CD4-positive, alpha-beta T cell (primary cell): Measurements from ENCODE around the gene FERMT1. TPM values are rescaled to one million over a fixed set of nuclear protein-coding genes. Genes with fewer than 3 reads are reported as not detected.
"Not testable (repeated sequence)": the region's sequence is repeated elsewhere in the genome, so short reads cannot be mapped to it uniquely, and the experiment has no call there.

Experiments
- ATAC-seq: fragments of 200-7000 bp; cut with Tn5 transposase; one replicate; pipeline ENCODE4 v1.10.0; 2022; ENCODE audit warnings: mild to moderate bottlenecking; ENCODE audit not compliant: poor library complexity
- CTCF ChIA-PET: fragments of 350-600 bp; sonication (Branson Sonifier 250); formaldehyde crosslinking; loops from one replicate; lab custom pipeline; 2021; ENCODE audit warnings: antibody characterized with exemption, inconsistent platforms; lab: Charles Lee
- POLR2A ChIA-PET: fragments of 350-600 bp; sonication (Branson Sonifier 250); formaldehyde crosslinking; loops from one replicate; lab custom pipeline; 2021; ENCODE audit warnings: antibody characterized with exemption, inconsistent platforms; lab: Charles Lee
- DNase-seq, 14 experiments: peaks; one replicate each; pipeline ENCODE4 v3.0.0-alpha.2; 2013 to 2020; ENCODE audit warnings: mixed read lengths in 2 of 14
- H3K27ac ChIP-seq, 2 donors: one replicate each; pipeline versions ENCODE4 v1.5.1 to v1.7.0; 2013; ENCODE audit warnings: low read length in 2 of 2, low read depth in 1 of 2, mild to moderate bottlenecking in 1 of 2
- H3K27me3 ChIP-seq, 2 experiments: 1 replicate in 1 of 2; 2 replicates in 1 of 2; pipeline versions ENCODE4 v1.6.1 to v1.7.0; 2013; ENCODE audit warnings: low read length in 2 of 2, control low read depth in 1 of 2, mild to moderate bottlenecking in 1 of 2, moderate library complexity in 1 of 2; ENCODE audit not compliant: insufficient read depth in 2 of 2, control insufficient read depth in 1 of 2
- H3K36me3 ChIP-seq: one replicate; pipeline ENCODE4 v1.6.1; 2013; ENCODE audit warnings: low read length, control low read depth; ENCODE audit not compliant: insufficient read depth
- H3K4me1 ChIP-seq: one replicate; pipeline ENCODE4 v1.6.1; 2013; ENCODE audit warnings: low read length, control low read depth; ENCODE audit not compliant: insufficient read depth
- H3K4me3 ChIP-seq: one replicate; pipeline ENCODE4 v1.5.1; 2013; ENCODE audit warnings: mild to moderate bottlenecking, low read length, moderate library complexity
- H3K9me3 ChIP-seq, 2 experiments: 1 replicate in 1 of 2; 2 replicates in 1 of 2; pipeline versions ENCODE4 v1.6.1 to v1.7.0; 2013; ENCODE audit warnings: low read length in 2 of 2, mild to moderate bottlenecking in 2 of 2, control low read depth in 1 of 2, moderate library complexity in 1 of 2; ENCODE audit not compliant: control insufficient read depth in 1 of 2, insufficient read depth in 1 of 2
- H3K27ac Mint-ChIP-seq: one replicate; pipeline ENCODE4 v1.8.0; 2020; ENCODE audit warnings: mixed read lengths
- H3K27me3 Mint-ChIP-seq: one replicate; pipeline ENCODE4 v1.8.0; 2021; ENCODE audit warnings: mixed read lengths
- H3K36me3 Mint-ChIP-seq: one replicate; pipeline ENCODE4 v1.8.0; 2021; ENCODE audit warnings: low read depth, mixed read lengths
- H3K4me1 Mint-ChIP-seq: one replicate; pipeline ENCODE4 v1.8.0; 2021; ENCODE audit warnings: low read depth, mixed read lengths
- H3K4me3 Mint-ChIP-seq: one replicate; pipeline ENCODE4 v1.8.0; 2020; ENCODE audit warnings: mild to moderate bottlenecking, mixed read lengths
- H3K9me3 Mint-ChIP-seq: one replicate; pipeline ENCODE4 v1.8.0; 2020; ENCODE audit warnings: mixed read lengths
- CTCF ChIP-seq: fragments of 200-600 bp; IDR thresholded peaks from one replicate; pipeline ENCODE4 v1.8.0; 2022; ENCODE audit warnings: antibody characterized with exemption, mild to moderate bottlenecking
- intact Hi-C, 2 experiments: fragments of 100-400 bp; cut with DNase I in 1 of 2; cut with micrococcal nuclease in 1 of 2; formaldehyde crosslinking; loops; one replicate each; pipeline versions ENCODE4 v1.15.1 to v1.9.0; 2023 to 2025; cut with DNase I, micrococcal nuclease
- total RNA-seq, 174 experiments: library from RNA in 2 of 174; stranded (reverse) in 2 of 174; gene quantifications; one replicate each; pipeline ENCODE4 v1.2.3 and lab custom pipeline; 2021 to 2026

FERMT1 gene
- total RNA-seq, 2 experiments from 2014 or later = not detected

GRCh38 chr20:6055161-6055783 lies 67.6 kb downstream of the FERMT1 start:
- Mint-ChIP-seq H3K36me3 (no peaks in the 10 kb centered on the region), H3K27ac (no peak overlapping the region), H3K4me3 (no peak overlapping the region), H3K4me1 (no peaks in the 10 kb centered on the region), H3K27me3 (peaks cover 40% of the 10 kb centered on the region), H3K9me3 (no peaks in the 10 kb centered on the region)
- Histone ChIP-seq H3K27ac (no peak overlapping the region), H3K27me3 (peaks cover 26 to 31% of the 10 kb centered on the region in 2 experiments), H3K36me3 (no peaks in the 10 kb centered on the region), H3K9me3 (no peaks in the 10 kb centered on the region), H3K4me1 (no peaks in the 10 kb centered on the region), H3K4me3 (no peak overlapping the region)
- CTCF ChIA-PET = no interaction called here
- POLR2A ChIA-PET = no interaction called here
- DNase-seq = no peak
- no peak for TF ChIP-seq CTCF
- intact Hi-C loops = no loop called here
- ATAC-seq = no peak

- H3K36me3 Mint-ChIP-seq, DNase-seq, POLR2A ChIA-PET, H3K27ac ChIP-seq, H3K4me3 ChIP-seq, H3K4me1 Mint-ChIP-seq, H3K9me3 Mint-ChIP-seq, H3K9me3 ChIP-seq, H3K4me1 ChIP-seq, CTCF ChIA-PET, intact Hi-C loops, H3K27ac Mint-ChIP-seq, H3K4me3 Mint-ChIP-seq, H3K36me3 ChIP-seq, ATAC-seq: not testable (repeated sequence)
- peaks cover 26 to 31% of the 10 kb centered on the region in 2 experiments for H3K27me3 ChIP-seq
- peaks cover 42% of the 10 kb centered on the region for H3K27me3 Mint-ChIP-seq
Measured at GRCh38 chr20:6054689-6055051, 68.2 kb downstream of the FERMT1 start.

- intact Hi-C loops = no loop called here
- peaks cover 41% of the 10 kb centered on the region for H3K27me3 Mint-ChIP-seq
- no peak for ATAC-seq
Measured at GRCh38 chr20:6053776-6054688, 68.8 kb downstream of the FERMT1 start, which contains the start of gene LRRN4. Gene LRRN4 (minus strand): TSS chr20:6054060. CDS start chr20:6052799, 1,261 bp downstream.

More at GRCh38 chr20:6053776-6054688, 68.8 kb downstream of the FERMT1 start, which contains the start of gene LRRN4:
- H3K9me3 Mint-ChIP-seq = no peaks in the 10 kb centered on the region
- H3K27ac Mint-ChIP-seq = no peak within 1 kb of the TSS
- Histone ChIP-seq H3K4me1 (no peaks in the 10 kb centered on the region), H3K9me3 (no peaks in the 10 kb centered on the region), H3K4me3 (no peak within 1 kb of the TSS), H3K36me3 (no peaks in the 10 kb centered on the region), H3K27ac (no peak within 1 kb of the TSS), H3K27me3 (peaks cover 26 to 31% of the 10 kb centered on the region in 2 experiments)
- H3K4me1 Mint-ChIP-seq = no peaks in the 10 kb centered on the region
- H3K4me3 Mint-ChIP-seq = peak within 1 kb of the TSS; percentile 40
- TF ChIP-seq CTCF = no peak
- no peaks in the 10 kb centered on the region for H3K36me3 Mint-ChIP-seq
- CTCF ChIA-PET = no interaction called here
- no peak for DNase-seq
- POLR2A ChIA-PET = no interaction called here
